GM10266 (cell line): ENCODE measurements around the gene TTYH2.

ENCODE experiments used
- DNase-seq: peaks from one replicate; pipeline ENCODE4 v3.0.0; 2012; ENCODE audit errors: extremely low spot score
- CTCF ChIP-seq: IDR thresholded peaks from 2 replicates; pipeline ENCODE4 v1.5.1; 2012; ENCODE audit warnings: mild to moderate bottlenecking, low read depth; ENCODE audit not compliant: control insufficient read depth, insufficient read depth; ENCODE audit errors: missing control alignments

TTYH2 gene

GRCh38 chr17:74201948-74202347, 11.4 kb upstream of the TTYH2 start:
- DNase-seq = no peak
- TF ChIP-seq CTCF = no peak

GRCh38 chr17:74202938-74203337, 10.4 kb upstream of the TTYH2 start:
- no peak for DNase-seq
- no peak for TF ChIP-seq CTCF

GRCh38 chr17:74203439-74204240, 9.7 kb upstream of the TTYH2 start, which contains the start of gene RPL38:
Gene RPL38, plus strand, starts transcription at chr17:74203678. Its CDS starts 278 bp downstream, at chr17:74203956.
- DNase-seq = peak; percentile 94
- peak; percentile 99 for TF ChIP-seq CTCF

GRCh38 chr17:74204474-74204873, 8.9 kb upstream of the TTYH2 start:
- DNase-seq = no peak
- TF ChIP-seq CTCF = no peak

- no peak for TF ChIP-seq CTCF
- DNase-seq = no peak
Observed at GRCh38 chr17:74205274-74205673, 8.1 kb upstream of the TTYH2 start.

- no peak for TF ChIP-seq CTCF
Observed at GRCh38 chr17:74206332-74206818, 7.0 kb upstream of the TTYH2 start.

GRCh38 chr17:74210191-74211140, 2.9 kb upstream of the TTYH2 start:
- peak; percentile 91 for TF ChIP-seq CTCF

More at GRCh38 chr17:74206332-74206818, 7.0 kb upstream of the TTYH2 start:
- DNase-seq = no peak

More at GRCh38 chr17:74210191-74211140, 2.9 kb upstream of the TTYH2 start:
- DNase-seq = peak; percentile 85
